GM23248 (cell line): Measurements from ENCODE around the gene AK5.

ENCODE experiments used
- EZH2 ChIP-seq: fragments of 200-600 bp; sonication (generic); IDR thresholded peaks from 2 replicates; pipeline ENCODE4 v1.6.1; 2018; ENCODE audit warnings: antibody characterized with exemption, mild to moderate bottlenecking; ENCODE audit not compliant: insufficient read depth, poor library complexity, severe bottlenecking
- EZH2phosphoT487 ChIP-seq: fragments of 200-600 bp; sonication (generic); IDR thresholded peaks from 2 replicates; pipeline ENCODE4 v1.6.1; 2018; ENCODE audit warnings: antibody characterized with exemption, moderate library complexity, mild to moderate bottlenecking, low read depth; ENCODE audit not compliant: insufficient read depth

GRCh38 chr1:77468949-77469710 lies 187.3 kb downstream of the AK5 start:
- no peak for TF ChIP-seq EZH2phosphoT487
- TF ChIP-seq EZH2, result no peak
